NCI-H2227 (cell line): Measurements from ENCODE around the gene CEP97.
"Not testable (repeated sequence)": the region's sequence is repeated elsewhere in the genome, so short reads cannot be mapped to it uniquely, and the experiment has no call there.

Experiments
- DNase-seq: peaks from one replicate; lab custom pipeline; 2025; ENCODE audit not compliant: unreplicated experiment; lab: John Stamatoyannopoulos, UW

CEP97 gene

DNA sequence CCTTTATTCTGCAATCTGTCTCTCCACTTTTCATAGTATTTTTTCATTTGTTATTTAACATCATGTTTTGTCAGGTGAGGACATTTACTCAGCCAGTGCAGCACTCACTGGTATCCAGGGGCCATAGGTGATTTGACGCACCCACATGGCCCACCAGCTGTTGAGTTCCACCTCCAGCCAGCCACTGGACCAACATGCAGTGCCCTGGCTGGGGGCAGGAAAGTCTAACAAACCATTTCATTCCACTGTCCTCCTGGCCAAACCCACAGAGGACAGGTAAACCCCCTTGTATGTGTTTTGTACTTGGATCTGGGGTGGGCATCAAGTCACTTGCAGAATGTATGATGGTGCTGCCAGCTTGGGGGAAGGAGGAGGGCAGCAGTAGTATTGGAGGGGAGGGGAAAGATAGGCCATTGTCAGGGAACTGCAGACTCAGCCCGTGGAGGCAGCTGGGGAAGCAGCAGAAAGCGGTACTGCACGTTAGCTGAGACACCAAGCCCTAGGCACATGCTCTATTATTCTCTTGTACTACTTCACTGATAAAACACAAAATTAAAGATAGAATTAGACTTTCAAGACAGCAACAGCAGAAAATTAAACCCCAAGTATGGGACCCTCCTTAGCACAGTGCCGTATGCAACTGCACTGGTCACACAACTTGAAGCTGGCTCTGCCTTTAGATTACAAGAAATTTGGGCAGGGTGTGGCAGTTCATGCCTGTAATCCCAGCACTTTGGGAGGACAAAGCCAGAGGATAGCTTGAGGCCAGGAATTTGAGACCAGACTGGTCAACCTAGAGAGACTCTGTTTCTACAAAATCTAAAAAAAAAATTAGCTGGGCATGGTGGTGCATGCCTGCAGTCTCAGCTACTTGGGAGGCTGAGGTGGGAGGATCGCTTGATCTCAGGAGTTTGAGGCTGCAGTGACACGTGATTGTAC lies 22.4 kb upstream of the CEP97 start:
- DNase-seq = no peak

DNA sequence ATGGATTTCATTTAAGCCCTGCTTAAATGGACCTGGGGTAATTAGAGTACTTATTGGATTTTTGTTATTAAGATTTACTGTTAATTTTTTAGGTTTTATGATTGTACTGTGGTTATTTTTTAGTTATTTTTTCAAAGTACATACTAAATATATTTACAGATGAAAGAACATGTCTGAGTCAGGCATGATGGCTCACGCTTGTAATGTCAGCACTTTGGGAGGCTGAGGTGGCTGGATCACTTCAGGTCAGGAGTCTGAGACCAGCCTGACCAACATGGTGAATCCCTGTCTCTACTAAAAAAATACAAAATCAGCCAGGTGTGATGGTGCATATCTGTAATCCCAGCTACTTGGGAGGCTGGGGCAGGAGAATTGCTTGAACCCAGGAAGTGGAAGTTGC lies 21.7 kb upstream of the CEP97 start:
- no peak for DNase-seq

DNA sequence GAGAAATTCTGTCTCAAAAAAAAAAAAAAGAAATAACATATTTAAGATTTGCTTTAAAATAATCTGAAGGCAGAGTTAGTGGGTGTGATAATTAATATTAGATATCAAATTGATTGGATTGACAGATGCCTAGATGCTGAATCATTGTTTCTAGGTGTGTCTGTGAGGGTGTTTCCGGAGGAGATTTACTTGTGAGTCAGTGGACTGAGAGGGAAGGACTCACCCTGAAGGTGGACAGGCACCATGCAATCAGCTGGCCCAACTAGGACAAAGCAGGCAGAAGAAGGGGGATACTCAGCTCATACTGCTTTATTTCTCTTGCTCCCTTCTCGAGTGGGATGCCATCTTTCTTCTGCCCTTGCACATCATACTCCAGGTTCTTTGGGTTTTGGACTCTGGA lies 21.2 kb upstream of the CEP97 start:
- DNase-seq = no peak

DNA sequence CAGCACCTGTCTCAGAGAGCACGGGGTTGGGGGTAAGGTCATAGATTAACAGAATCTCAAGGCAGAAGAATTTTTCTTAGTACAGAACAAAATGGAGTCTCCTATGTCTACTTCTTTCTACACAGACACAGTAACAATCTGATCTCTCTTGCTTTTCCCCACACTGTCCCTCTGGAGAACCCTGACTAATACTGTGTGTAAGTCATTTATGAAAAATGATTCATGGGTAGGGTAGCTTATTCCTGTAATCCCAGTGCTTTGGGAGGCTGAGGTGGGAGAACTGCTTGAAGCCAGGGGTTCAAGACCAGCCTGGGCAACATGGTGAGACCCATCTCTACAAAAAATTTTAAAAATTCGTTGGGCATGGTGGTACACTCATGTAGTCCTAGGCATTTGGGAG lies 19.8 kb upstream of the CEP97 start:
- not testable (repeated sequence) for DNase-seq

DNA sequence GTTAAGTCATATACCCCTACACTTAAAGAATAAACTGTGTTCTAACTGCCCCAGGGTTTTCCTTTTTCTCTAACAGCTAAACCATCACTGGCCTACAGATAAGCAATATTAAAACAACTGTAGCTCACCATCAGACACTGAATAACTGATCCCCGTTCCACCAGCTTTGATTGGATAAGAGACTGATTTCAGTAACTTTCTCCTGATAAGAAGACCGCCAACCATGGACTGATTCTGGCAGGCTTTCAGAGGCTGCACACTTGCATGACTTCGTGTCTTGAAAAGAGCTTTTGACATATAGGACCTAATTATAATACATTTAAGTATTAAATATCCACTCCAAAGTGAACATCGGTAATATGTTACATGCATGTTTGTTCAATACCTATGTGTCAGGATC lies 15.3 kb upstream of the CEP97 start:
- DNase-seq = no peak

DNA sequence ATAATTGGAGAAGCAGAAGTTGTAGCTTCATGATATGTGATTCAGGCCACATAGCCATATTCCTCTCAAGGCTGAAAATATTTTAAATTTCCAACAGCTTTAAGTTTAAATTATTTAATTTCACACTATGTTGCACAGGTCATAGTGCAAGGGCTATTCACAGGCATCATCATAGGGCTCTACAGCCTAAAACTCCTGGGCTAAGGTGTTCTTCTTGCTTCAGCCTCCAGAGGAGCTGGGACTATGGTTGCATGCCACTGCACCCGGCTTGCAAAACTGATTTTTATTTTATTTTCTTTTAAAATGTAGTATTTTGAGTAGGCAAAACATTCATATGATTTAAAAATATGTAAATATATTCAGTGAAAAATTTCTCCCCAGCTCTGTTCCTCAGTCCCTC lies 6.0 kb upstream of the CEP97 start:
- no peak for DNase-seq

DNA sequence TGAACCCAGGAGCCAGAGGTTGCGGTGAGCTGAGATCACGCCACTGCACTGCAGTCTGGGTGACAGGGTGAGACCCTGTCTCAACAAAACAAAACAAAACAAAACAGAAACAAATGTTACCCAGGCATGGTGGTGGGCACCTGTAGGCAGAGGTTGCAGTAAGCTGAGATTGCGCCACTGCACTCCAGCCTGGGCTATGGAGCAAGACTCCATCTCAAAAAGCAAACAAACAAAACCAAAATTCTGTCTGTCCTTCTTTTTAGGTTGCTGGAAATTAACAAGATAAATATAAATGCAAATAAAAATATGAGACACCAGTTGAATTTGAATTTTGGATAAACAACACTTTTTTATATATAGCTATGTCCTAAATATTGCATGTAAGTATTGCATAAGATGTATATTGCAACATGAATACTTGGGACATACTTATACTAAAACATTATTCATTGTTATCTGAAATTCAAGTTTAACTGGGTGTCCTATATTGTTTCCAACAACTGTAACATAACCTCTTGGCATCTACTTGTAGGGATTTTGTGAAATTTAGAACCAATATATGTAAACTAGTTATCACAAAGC lies 4.7 kb upstream of the CEP97 start:
- DNase-seq = no peak

DNA sequence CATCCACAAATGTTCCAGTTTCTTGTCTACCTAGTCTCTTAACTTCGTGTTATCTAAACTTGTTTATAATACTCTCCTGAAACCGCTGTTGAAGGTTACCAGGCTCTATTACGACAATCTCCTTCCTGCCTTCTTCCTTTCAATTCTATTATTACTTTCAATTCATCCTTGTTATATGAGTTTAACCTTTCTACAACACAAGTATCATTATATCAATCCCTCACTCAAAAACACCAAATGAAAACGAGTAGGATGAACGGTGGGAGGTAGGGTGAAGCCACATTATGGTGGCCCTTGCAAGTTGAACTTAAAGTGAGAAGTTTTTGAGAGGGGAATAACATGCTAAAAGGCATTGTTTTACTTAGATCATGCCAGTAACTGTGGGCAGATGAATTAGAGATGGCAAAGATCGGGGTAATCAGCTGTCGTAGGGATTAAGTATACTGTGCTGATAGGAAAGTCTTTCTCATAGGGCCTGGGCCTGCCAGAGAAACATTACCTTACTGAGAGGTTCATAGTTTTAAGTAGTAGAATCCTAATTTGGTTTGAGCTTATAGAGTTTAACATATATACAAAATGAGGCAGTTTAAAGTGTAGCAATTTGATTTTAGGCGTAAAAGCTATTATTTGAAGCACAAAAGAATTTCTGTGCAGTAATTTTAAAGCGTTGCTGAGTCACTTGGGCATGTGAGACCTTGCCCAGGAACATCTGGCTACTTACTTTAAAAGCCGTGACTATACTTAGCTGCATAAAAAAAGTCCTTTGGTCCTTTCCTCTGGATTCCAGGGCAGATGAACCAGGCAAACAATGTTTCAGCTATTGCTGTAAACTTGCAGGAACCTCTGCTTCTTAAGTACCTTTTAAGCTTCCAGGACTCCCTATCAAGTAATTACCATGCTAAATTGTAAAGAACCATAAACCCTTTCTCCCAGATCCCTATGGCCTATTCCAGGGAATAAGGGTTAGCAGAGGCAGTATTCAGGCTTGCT lies 3.3 kb upstream of the CEP97 start:
- no peak for DNase-seq

DNA sequence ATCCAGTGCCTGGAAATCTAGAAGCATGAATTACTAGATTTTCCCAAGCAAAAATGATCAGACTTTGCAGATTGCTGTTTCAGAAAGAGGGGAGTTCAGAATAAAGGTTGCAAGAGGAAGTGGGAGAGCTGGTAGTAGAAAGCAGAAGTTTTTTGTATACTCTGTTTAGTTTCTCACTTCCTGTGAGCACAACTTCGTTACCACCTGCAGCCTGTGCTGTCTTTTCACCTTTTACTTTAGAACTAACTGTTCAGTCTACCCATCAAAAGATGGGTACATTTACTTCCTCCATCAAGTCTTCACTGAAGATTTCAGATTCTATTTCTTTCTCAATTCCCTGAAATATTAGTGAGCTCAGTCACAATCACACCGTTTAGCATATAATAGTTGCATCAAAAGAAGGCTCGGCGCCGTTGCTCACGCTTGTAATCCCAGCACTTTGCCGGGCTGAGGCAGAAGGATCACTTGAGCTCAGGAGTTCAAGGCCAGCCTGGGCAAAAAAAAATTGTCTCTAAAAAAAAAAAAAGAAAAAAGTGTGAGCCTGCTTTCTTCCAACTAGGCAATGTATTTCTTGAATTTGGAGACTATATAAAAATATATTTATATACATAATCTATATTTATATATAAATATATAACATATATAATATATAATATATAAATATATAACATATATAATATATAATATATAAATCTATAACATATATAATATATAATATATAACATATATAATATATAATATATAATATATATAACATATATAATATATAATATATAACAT lies 1.8 kb upstream of the CEP97 start:
- DNase-seq = no peak

DNA sequence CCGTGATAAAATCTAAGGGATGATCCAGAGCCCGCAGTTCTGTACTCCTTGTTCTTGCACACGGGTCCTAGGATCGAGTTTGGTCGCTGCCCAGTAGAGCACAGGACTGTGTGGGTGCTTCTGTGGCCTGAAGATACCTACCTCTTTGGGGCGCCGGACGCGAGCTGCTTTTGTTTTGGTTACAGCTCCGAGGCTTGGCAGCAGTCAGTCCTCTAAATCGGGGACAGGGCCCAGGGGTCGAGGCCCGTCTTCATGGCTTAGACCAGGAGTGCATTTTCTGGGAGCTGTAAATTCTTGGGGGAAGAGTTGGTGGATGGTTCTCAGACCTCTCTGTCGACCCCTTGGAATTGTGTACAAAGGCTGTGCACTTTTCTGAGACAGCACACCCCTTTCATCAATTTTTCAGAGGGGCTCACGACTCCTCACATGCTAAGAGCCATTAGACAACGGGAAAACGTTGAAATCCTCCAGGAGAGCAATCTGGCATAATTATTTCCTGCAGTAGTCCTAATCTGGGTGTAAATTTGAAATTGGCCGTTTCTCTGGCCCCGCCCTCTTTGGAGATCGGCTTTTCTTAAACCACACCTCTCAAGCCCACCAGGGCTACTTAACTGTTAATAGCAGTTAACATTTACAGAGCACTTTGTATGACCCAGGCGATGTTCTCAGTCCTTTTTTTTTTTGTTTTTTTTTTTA lies 928 bp downstream of the CEP97 start:
- peak; percentile 27 for DNase-seq

DNA sequence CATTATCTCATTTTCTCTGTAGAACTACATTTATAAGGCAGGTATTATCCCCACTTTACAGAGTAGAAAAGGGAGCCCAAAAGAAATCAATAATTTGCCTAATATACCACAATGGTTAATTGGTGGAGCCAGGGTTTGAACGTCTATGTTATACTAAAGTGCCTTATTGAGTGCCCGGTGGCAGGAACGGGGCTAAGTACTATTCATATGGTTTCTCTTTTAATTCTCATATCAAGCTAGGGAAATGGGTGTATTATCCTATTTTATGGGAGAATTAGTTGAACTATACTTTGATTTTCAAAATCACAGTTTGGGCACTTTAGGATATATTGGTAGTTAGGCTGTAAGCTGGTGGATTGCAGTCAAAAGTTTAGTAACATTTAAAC lies 1.5 kb downstream of the CEP97 start:
- no peak for DNase-seq

DNA sequence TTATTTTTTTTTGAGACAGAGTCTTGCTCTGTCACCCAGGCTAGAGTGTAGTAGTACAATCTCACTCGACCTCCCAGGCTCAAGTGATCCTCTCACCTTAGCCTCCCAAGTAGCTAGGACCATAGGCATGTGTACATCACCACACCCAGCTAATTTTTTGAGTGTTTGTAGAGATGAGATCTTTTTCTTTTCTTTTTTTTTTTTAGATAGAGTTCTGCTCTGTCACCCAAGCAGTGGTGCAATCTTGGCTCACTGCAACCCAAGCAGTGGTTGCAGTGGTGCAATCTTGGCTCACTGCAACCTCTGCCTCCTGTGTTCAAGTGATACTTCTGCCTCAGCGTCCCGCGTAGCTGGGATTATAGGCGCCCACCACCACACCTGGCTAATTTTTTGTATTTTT lies 5.2 kb downstream of the CEP97 start:
- DNase-seq = no peak

DNA sequence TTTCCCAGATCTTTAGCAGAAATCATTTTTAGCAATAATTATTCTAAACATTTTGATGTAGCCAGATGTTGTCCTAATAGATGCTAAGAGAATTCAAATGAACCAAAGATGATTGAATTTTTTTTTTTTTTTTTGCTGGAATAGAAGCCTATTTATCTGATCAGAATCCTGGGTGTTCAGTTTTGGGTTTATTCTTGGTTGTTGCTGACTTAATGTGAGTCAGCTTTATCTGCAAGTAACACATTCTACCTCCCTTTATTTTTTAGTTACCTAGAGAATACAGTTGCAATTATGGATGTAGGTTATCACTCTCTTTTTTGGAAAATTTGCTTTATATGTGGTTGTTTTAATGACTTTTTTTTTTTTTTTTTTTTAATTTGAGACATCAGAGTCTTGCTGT lies 6.4 kb downstream of the CEP97 start:
- DNase-seq = no peak

DNA sequence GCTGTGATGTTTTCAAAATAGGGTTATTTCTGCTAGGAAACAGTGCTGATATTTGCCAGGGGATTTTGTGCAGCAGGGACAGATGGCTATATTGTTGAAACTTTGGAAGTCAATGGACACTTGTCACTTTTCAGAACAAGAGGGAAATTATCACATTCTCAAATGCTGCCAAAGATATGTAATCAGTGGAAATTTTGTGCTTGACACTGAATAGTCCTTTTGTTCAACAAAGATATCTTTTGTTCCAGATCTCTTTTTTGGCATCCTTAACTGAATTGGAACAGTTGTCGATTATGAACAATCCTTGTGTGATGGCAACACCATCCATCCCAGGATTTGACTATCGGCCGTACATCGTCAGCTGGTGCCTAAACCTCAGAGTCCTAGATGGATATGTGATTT lies 7.8 kb downstream of the CEP97 start:
- DNase-seq = no peak

DNA sequence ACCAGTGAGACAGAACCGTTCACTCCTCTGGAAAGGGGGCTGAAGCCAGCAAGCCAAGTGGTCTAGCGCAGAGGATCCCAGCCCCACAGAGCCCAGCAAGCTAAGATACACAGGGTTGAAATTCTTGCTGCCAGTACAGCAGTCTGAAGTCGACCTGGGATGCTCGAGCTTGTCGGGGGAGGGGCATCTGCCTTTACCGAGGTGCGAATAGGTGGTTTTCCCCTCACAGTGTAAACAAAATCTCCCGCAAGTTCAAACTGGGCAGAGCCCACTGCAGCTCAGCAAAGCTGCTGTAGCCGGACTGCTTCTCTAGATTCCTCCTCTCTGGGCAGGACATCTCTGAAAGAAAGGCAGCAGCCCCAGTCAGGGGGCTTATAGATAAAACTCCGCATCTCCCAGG lies 11.4 kb downstream of the CEP97 start:
- DNase-seq = no peak

DNA sequence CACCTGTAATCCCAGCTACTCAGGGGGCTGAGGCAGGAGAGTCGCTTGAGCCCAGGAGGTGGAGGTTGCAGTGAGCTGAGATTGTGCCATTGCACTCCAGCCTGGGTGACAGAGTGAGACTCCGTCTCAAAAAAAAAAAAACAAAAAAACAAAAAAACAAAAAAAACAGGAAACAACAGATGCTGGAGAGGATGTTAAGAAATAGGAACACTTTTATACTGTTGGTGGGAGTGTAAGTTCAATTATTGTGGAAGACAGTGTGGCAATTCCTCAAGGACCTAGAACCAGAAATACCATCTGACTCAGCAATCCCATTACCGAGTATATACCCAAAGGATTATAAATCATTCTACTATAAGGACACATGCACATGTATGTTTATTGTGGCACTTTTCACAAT lies 17.5 kb downstream of the CEP97 start:
- DNase-seq = not testable (repeated sequence)

DNA sequence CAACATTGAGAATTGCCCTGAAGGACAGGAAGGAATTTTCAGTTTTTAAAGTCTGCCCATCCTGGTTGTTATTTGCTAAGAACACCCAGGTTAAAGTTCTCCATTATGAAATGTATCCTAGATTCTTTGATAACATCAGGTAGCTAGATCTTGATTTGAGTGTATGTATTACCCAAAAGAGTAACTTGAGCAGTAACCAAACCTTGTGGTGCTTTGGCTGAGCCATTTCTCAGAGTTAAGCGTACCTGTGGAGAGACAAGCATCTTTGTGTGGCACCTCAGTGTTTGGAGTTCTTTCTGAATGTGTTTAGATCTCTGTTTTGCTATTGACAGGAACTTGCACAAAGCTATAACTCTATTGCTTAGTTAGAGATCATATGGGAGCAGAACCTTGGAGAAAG lies 20.4 kb downstream of the CEP97 start:
- DNase-seq = no peak

DNA sequence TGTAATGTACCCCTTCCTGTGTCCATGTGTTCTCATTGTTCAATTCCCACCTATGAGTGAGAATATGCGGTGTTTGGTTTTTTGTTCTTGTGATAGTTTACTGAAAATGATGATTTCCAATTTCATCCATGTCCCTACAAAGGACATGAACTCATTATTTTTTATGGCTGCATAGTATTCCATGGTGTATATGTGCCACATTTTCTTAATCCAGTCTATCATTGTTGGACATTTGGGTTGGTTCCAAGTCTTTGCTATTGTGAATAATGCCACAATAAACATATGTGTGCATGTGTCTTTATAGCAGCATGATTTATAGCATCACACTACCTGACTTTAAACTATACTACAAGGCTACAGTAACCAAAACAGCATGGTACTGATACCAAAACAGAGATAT lies 21.5 kb downstream of the CEP97 start:
- not testable (repeated sequence) for DNase-seq

DNA sequence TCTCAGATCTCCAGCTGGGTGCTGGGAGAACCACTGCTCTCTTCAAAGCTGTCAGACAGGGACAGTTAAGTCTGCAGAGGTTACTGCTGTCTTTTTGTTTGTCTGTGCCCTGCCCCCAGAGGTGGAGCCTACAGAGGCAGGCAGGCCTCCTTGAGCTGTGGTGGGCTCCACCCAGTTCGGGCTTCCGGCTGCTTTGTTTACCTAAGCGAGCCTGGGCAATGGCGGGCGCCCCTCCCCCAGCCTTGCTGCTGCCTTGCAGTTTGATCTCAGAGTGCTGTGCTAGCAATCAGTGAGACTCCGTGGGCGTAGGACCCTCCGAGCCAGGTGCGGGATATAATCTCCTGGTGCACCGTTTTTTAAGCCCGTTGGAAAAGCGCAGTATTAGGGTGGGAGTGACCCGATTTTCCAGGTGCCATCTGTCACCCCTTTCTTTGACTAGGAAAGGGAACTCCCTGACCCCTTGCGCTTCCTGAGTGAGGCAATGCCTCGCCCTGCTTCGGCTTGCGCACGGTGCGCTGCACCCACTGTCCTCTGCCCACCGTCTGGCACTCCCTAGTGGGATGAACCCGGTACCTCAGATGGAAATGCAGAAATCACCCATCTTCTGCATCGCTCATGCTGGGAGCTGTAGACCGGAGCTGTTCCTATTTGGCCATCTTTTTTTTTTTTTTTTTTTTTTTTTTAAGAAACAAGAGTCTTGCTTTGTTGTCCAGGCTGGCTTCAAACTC lies 29.1 kb downstream of the CEP97 start:
- DNase-seq = not testable (repeated sequence)
